DND-41 (cell line): ENCODE results near the gene GPR68.

Source experiments
- CTCF ChIP-seq: IDR thresholded peaks from 2 replicates; pipeline ENCODE4 v1.5.1; 2012; ENCODE audit warnings: borderline replicate concordance, low read length, moderate library complexity, mild to moderate bottlenecking; ENCODE audit not compliant: poor library complexity, severe bottlenecking; ENCODE audit errors: extremely low read depth
- EZH2 ChIP-seq: IDR thresholded peaks from 3 replicates; pipeline ENCODE4 v1.6.1; 2012; ENCODE audit warnings: borderline replicate concordance, low read depth, mild to moderate bottlenecking, moderate library complexity, low read length, inconsistent platforms; ENCODE audit not compliant: severe bottlenecking

- TF ChIP-seq CTCF (no peak), EZH2 (no peak)
Measured at GRCh38 chr14:91274796-91275195, 30.3 kb upstream of the GPR68 start.
